ENCODE data around the gene NFIX. TPM values are rescaled to one million over a fixed set of nuclear protein-coding genes. Genes with fewer than 3 reads are reported as not detected.
A peak's percentile ranks its signal among the peaks of the same experiment; 100 is the strongest.

NFIX gene
- total RNA-seq, 2 experiments from 2014 or later: 4.7 to 5.0 TPM

GRCh38 chr19:13092158-13092543, 96.9 kb downstream of the NFIX start:
- POLR2A ChIA-PET: no interaction called here

GRCh38 chr19:13092606-13093235, 97.4 kb downstream of the NFIX start:
- ChIA-PET POLR2A (no interaction called here), CTCF (interaction anchor here (0.8 to 7.4 kb wide), 18 partner anchors 12 to 128 kb away, joined by 3 to 116 read pairs (median 11); no protein-coding TSS in a partner anchor)
- ATAC-seq (no peak), DNase-seq (no peak)
- H3K27ac Mint-ChIP-seq: no peak overlapping the region
- H3K36me3 Mint-ChIP-seq (ENCODE audit: low read depth): no peaks in the 10 kb centered on the region
- H3K4me3 Mint-ChIP-seq: no peak overlapping the region
- intact Hi-C loops (cut with micrococcal nuclease): no loop called here
- H3K27me3 Mint-ChIP-seq: peaks cover 19% of the 10 kb centered on the region
- peaks cover 17% of the 10 kb centered on the region for H3K4me1 Mint-ChIP-seq (ENCODE audit: low read depth)
- no peaks in the 10 kb centered on the region for H3K9me3 Mint-ChIP-seq
- no peak for TF ChIP-seq CTCF (IDR thresholded peaks at IDR 0.05)

More at GRCh38 chr19:13092158-13092543, 96.9 kb downstream of the NFIX start:
- H3K4me3 Mint-ChIP-seq: no peak overlapping the region
- no peaks in the 10 kb centered on the region for H3K36me3 Mint-ChIP-seq (ENCODE audit: low read depth)
- H3K27me3 Mint-ChIP-seq: peaks cover 16% of the 10 kb centered on the region
- no peak for TF ChIP-seq CTCF (IDR thresholded peaks at IDR 0.05)
- intact Hi-C loops (cut with micrococcal nuclease): no loop called here
- ATAC-seq (no peak), DNase-seq (no peak)
- no peak overlapping the region for H3K27ac Mint-ChIP-seq
- CTCF ChIA-PET: interaction anchor here (2.2 to 7.4 kb wide), 4 partner anchors 34 to 127 kb away, joined by 11 to 116 read pairs (median 16); no protein-coding TSS in a partner anchor
- no peaks in the 10 kb centered on the region for H3K9me3 Mint-ChIP-seq
- H3K4me1 Mint-ChIP-seq (ENCODE audit: low read depth): peaks cover 16% of the 10 kb centered on the region

GRCh38 chr19:13093407-13094105, 98.3 kb downstream of the NFIX start:
- ChIA-PET CTCF (interaction anchor here (0.6 to 7.4 kb wide), 30 partner anchors 9 to 230 kb away, joined by 3 to 116 read pairs (median 4); partner anchors contain the start of gene NACC1), POLR2A (interaction anchor here (0.9 to 1.3 kb wide), 2 partner anchors 116 to 128 kb away, joined by 4 to 5 read pairs; no protein-coding TSS in a partner anchor)
- Mint-ChIP-seq H3K9me3 (no peaks in the 10 kb centered on the region), H3K27ac (no peak overlapping the region), H3K4me1 (ENCODE audit: low read depth) (peaks cover 24% of the 10 kb centered on the region), H3K36me3 (ENCODE audit: low read depth) (no peaks in the 10 kb centered on the region), H3K4me3 (no peak overlapping the region), H3K27me3 (peaks cover 26% of the 10 kb centered on the region)
- ATAC-seq (peak; percentile 84), DNase-seq (peak; percentile 91)
- intact Hi-C loops (cut with micrococcal nuclease): loop anchor here (2.0 kb wide), 1 partner anchor 111 kb away; no protein-coding TSS in a partner anchor
- TF ChIP-seq CTCF (IDR thresholded peaks at IDR 0.05): peak; percentile 93

GRCh38 chr19:13094106-13094504, 98.8 kb downstream of the NFIX start:
- peak; percentile 55 for TF ChIP-seq CTCF (IDR thresholded peaks at IDR 0.05)
- CTCF ChIA-PET: interaction anchor here (0.6 to 7.4 kb wide), 27 partner anchors 9 to 230 kb away, joined by 3 to 116 read pairs (median 5); partner anchors contain the start of gene NACC1
- ATAC-seq: no peak

More at GRCh38 chr19:13094106-13094504, 98.8 kb downstream of the NFIX start:
- Mint-ChIP-seq H3K27ac (no peak overlapping the region), H3K4me3 (no peak overlapping the region), H3K27me3 (peaks cover 30% of the 10 kb centered on the region), H3K4me1 (ENCODE audit: low read depth) (peaks cover 28% of the 10 kb centered on the region), H3K9me3 (no peaks in the 10 kb centered on the region), H3K36me3 (ENCODE audit: low read depth) (no peaks in the 10 kb centered on the region)
- no peak for DNase-seq
- POLR2A ChIA-PET: interaction anchor here (0.9 to 1.3 kb wide), 3 partner anchors 54 to 128 kb away, joined by 3 to 5 read pairs (median 4); no protein-coding TSS in a partner anchor
- intact Hi-C loops (cut with micrococcal nuclease): loop anchor here (2.0 kb wide), 1 partner anchor 111 kb away; no protein-coding TSS in a partner anchor
